Measurements from ENCODE around the gene ABCA12. TPM values are rescaled to one million over a fixed set of nuclear protein-coding genes. Genes with fewer than 3 reads are reported as not detected.

Gene ABCA12
- total and polyA plus RNA-seq, 8 donors: 0.03 TPM; not detected in 5

DNA sequence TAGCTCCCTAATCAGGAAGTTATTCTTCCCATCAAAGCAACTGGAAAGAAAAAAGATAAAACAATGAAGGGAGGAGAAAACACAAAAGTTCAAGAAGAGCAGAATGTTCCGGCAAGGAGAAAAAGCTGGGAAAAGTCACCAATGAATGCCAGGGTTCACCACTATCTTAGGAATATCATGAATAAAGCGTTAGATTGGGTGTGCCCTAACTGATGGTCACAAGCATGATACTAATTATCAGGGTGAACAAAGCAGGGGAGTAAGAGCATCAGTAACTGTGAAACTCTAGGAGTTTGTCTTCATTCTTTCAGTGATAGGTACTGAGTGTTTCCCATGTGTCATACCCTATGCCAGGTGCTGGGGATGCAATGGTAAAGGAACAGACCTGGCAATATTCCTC, 115.5 kb downstream of the ABCA12 start:
- H3K9me3 ChIP-seq: no peaks in the 10 kb centered on the region
- no peaks in the 10 kb centered on the region for H3K27me3 ChIP-seq
- no peak for ATAC-seq
- intact Hi-C loops (cut with DNase I): no loop called here
- no peak for FAIRE-seq
- H3K4me1 ChIP-seq: no peaks in the 10 kb centered on the region
- no peak overlapping the region for H3K27ac ChIP-seq
- no peaks in the 10 kb centered on the region for H3K36me3 ChIP-seq
- no peak overlapping the region for H3K4me3 ChIP-seq
- TF ChIP-seq CTCF (IDR thresholded peaks at IDR 0.05): no peak
- WGBS, 2 donors: 75 to 81% methylated on average over 2 of the region's 2 CpGs
- DNase-seq: no peak

GRCh38 chr2:215022418-215022817, 116.0 kb downstream of the ABCA12 start:
- ATAC-seq (no peak), DNase-seq (no peak), FAIRE-seq (no peak)
- Histone ChIP-seq H3K4me3 (no peak overlapping the region), H3K27ac (no peak overlapping the region), H3K27me3 (no peaks in the 10 kb centered on the region), H3K4me1 (no peaks in the 10 kb centered on the region), H3K36me3 (no peaks in the 10 kb centered on the region), H3K9me3 (no peaks in the 10 kb centered on the region)
- no peak for TF ChIP-seq CTCF (IDR thresholded peaks at IDR 0.05)
- intact Hi-C loops (cut with DNase I): no loop called here
- WGBS, 2 donors: 36 to 41% methylated on average over 3 of the region's 3 CpGs

DNA sequence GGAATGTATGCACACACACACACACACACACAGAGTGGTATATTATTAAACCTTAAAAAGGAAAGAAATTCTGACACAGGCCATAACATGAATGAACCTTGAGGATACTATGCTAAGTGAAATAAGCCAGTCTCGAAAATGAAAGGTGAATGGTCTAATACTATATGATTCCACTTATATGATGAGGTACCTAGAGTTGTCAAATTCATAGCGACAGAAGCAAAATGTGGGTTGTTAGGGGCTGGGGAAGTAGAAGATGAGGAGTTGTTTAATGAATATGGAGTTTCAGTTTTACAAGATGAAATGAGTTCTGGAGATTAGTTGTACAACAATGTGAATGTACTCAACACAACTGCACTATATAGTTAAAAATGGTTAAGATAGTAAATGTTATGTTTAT, 118.1 kb downstream of the ABCA12 start:
- no peak for FAIRE-seq
- WGBS, 2 donors: 35 to 37% methylated on average over 2 of the region's 2 CpGs

DNA sequence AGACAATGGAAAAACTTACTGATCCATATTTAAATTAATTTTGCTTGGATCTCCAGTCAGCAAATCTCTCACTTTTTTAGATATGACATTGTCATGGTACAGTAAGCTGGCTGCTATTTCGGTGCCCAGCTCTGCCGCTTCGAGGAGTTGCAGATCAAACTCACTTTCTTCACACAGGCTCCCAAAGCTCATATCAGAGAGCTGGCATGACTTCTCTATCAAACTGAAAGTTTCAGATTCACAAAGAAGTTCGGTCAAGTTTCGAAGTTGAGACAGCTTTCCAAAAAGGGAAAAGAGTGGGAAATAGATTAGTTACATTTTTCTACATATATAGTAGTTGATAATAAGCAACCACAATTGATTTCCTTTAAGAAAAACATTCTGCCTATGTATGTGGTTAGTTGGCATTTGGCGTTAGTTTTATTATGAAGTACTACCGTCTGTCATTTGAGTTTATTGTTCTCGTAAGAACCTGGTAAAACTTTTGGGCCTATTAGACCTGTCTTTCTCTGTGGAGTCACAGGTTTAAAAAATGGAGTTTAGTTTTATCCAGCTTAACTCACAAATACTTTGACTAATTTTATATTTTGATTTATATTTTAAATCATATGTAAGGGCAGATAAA, 118.8 kb downstream of the ABCA12 start:
- WGBS, 2 donors: 81 to 93% methylated on average over 8 of the region's 8 CpGs
- ATAC-seq (no peak), FAIRE-seq (no peak), DNase-seq (no peak)
- intact Hi-C loops (cut with DNase I): no loop called here
- no peak overlapping the region for H3K4me3 ChIP-seq
- no peak for TF ChIP-seq CTCF (IDR thresholded peaks at IDR 0.05)
- H3K4me1 ChIP-seq: no peaks in the 10 kb centered on the region
- no peaks in the 10 kb centered on the region for H3K36me3 ChIP-seq
- no peaks in the 10 kb centered on the region for H3K27me3 ChIP-seq
- H3K27ac ChIP-seq: no peak overlapping the region
- no peaks in the 10 kb centered on the region for H3K9me3 ChIP-seq

More for the DNA sequence above, 118.1 kb downstream of the ABCA12 start:
- Histone ChIP-seq H3K9me3 (no peaks in the 10 kb centered on the region), H3K27me3 (no peaks in the 10 kb centered on the region), H3K4me3 (no peak overlapping the region), H3K36me3 (no peaks in the 10 kb centered on the region), H3K4me1 (no peaks in the 10 kb centered on the region), H3K27ac (no peak overlapping the region)
- DNase-seq (no peak), ATAC-seq (no peak)
- intact Hi-C loops (cut with DNase I): no loop called here
- TF ChIP-seq CTCF (IDR thresholded peaks at IDR 0.05): no peak

GRCh38 chr2:215019085-215019484, 119.3 kb downstream of the ABCA12 start:
- no peak for TF ChIP-seq CTCF (IDR thresholded peaks at IDR 0.05)
- Histone ChIP-seq H3K27ac (no peak overlapping the region), H3K9me3 (no peaks in the 10 kb centered on the region), H3K27me3 (no peaks in the 10 kb centered on the region), H3K36me3 (no peaks in the 10 kb centered on the region), H3K4me1 (no peaks in the 10 kb centered on the region), H3K4me3 (no peak overlapping the region)
- FAIRE-seq: no peak
- DNase-seq: no peak
- ATAC-seq: no peak
- intact Hi-C loops (cut with DNase I): no loop called here
- WGBS, 2 donors: 46 to 54% methylated on average over 3 of the region's 3 CpGs

Data from pancreas (tissue), 10 donors.